H9 (cell line): ENCODE measurements around the gene WDR27. TPM values are rescaled to one million over a fixed set of nuclear protein-coding genes. Genes with fewer than 3 reads are reported as not detected.

Experiments used
- DNase-seq: peaks from one replicate; pipeline ENCODE4 v3.0.0-alpha.2; 2017
- H2AFZ ChIP-seq: one replicate; pipeline ENCODE4 v1.6.1; 2013; ENCODE audit warnings: mild to moderate bottlenecking, low read length, control low read depth, moderate library complexity
- H2AK5ac ChIP-seq: 2 replicates; pipeline ENCODE4 v1.6.1; 2013; ENCODE audit warnings: low read length, control low read depth, mixed read lengths; ENCODE audit not compliant: insufficient read length
- H2BK120ac ChIP-seq: one replicate; pipeline ENCODE4 v1.6.1; 2013; ENCODE audit warnings: low read depth, mild to moderate bottlenecking, low read length, control low read depth, inconsistent platforms; ENCODE audit not compliant: poor library complexity, severe bottlenecking
- H2BK12ac ChIP-seq: 2 replicates; pipeline ENCODE4 v1.6.1; 2013; ENCODE audit warnings: low read length, control low read depth, mixed read lengths, low read depth; ENCODE audit not compliant: insufficient read length
- H2BK15ac ChIP-seq: 2 replicates; pipeline ENCODE4 v1.6.1; 2013; ENCODE audit warnings: low read depth, low read length, control low read depth
- H2BK20ac ChIP-seq: one replicate; pipeline ENCODE4 v1.6.1; 2013; ENCODE audit warnings: low read depth, mild to moderate bottlenecking, low read length, control low read depth, inconsistent platforms; ENCODE audit not compliant: poor library complexity, severe bottlenecking
- H2BK5ac ChIP-seq: 2 replicates; pipeline ENCODE4 v1.6.1; 2013; ENCODE audit warnings: low read length, control low read depth, mixed read lengths; ENCODE audit not compliant: insufficient read length
- H3K14ac ChIP-seq: 2 replicates; pipeline ENCODE4 v1.6.1; 2013; ENCODE audit warnings: low read length, control low read depth; ENCODE audit not compliant: insufficient read depth
- H3K18ac ChIP-seq: 2 replicates; pipeline ENCODE4 v1.6.1; 2013; ENCODE audit warnings: low read depth, mild to moderate bottlenecking, mixed read lengths, low read length, control low read depth; ENCODE audit not compliant: insufficient read length
- H3K23ac ChIP-seq: 2 replicates; pipeline ENCODE4 v1.6.1; 2013; ENCODE audit warnings: low read length, control low read depth, mixed read lengths, low read depth; ENCODE audit not compliant: insufficient read length
- H3K23me2 ChIP-seq: 2 replicates; pipeline ENCODE4 v1.6.1; 2013; ENCODE audit warnings: low read depth, mild to moderate bottlenecking, mixed read lengths, low read length, control low read depth; ENCODE audit not compliant: insufficient read length, poor library complexity, severe bottlenecking
- H3K27ac ChIP-seq: 2 replicates; pipeline ENCODE4 v1.5.1; 2013; ENCODE audit warnings: low read length, control low read depth, mixed read lengths, low read depth; ENCODE audit not compliant: insufficient read length
- H3K27me3 ChIP-seq: 2 replicates; pipeline ENCODE4 v1.6.1; 2013; ENCODE audit warnings: low read length, control low read depth, inconsistent platforms; ENCODE audit not compliant: insufficient read depth
- H3K4ac ChIP-seq: 2 replicates; pipeline ENCODE4 v1.6.1; 2013; ENCODE audit warnings: low read depth, mild to moderate bottlenecking, control low read depth, inconsistent platforms, low read length, moderate library complexity
- H3K4me1 ChIP-seq: 2 replicates; pipeline ENCODE4 v1.6.1; 2013; ENCODE audit warnings: low read length, control low read depth, inconsistent platforms; ENCODE audit not compliant: insufficient read depth
- H3K4me2 ChIP-seq: 2 replicates; pipeline ENCODE4 v1.6.1; 2013; ENCODE audit warnings: low read length, control low read depth, mixed read lengths; ENCODE audit not compliant: insufficient read length, insufficient read depth
- H3K56ac ChIP-seq: 2 replicates; pipeline ENCODE4 v1.6.1; 2013; ENCODE audit warnings: low read depth, mild to moderate bottlenecking, mixed read lengths, low read length, control low read depth; ENCODE audit not compliant: insufficient read length
- H3K79me1 ChIP-seq: 2 replicates; pipeline ENCODE4 v1.6.1; 2013; ENCODE audit warnings: low read depth, mild to moderate bottlenecking, moderate library complexity, low read length, control low read depth, inconsistent platforms; ENCODE audit not compliant: insufficient read depth, poor library complexity, severe bottlenecking
- H3K79me2 ChIP-seq: 2 replicates; pipeline ENCODE4 v1.6.1; 2013; ENCODE audit warnings: low read length, control low read depth, inconsistent platforms; ENCODE audit not compliant: insufficient read depth
- H3K9ac ChIP-seq: 2 replicates; pipeline ENCODE4 v1.6.1; 2013; ENCODE audit warnings: low read length, control low read depth, mixed read lengths; ENCODE audit not compliant: insufficient read length; ENCODE audit errors: extremely low read depth
- H3K9me3 ChIP-seq: one replicate; pipeline ENCODE4 v1.6.1; 2013; ENCODE audit warnings: low read depth, low read length, inconsistent platforms; ENCODE audit not compliant: control insufficient read depth
- H3T11ph ChIP-seq: one replicate; pipeline ENCODE4 v1.6.1; 2013; ENCODE audit warnings: mild to moderate bottlenecking, low read length, control low read depth, inconsistent platforms
- H4K20me1 ChIP-seq: one replicate; pipeline ENCODE4 v1.6.1; 2013; ENCODE audit not compliant: control insufficient read depth, insufficient read length, insufficient read depth
- H4K5ac ChIP-seq: 2 replicates; pipeline ENCODE4 v1.6.1; 2013; ENCODE audit warnings: low read depth, mild to moderate bottlenecking, mixed read lengths, low read length, control low read depth; ENCODE audit not compliant: insufficient read length
- H4K8ac ChIP-seq: replicated peaks from 2 replicates; pipeline ENCODE4 v1.6.1; 2013; ENCODE audit warnings: low read length, control low read depth, mixed read lengths, low read depth; ENCODE audit not compliant: insufficient read length
- H4K91ac ChIP-seq: 2 replicates; pipeline ENCODE4 v1.6.1; 2013; ENCODE audit warnings: low read depth, mild to moderate bottlenecking, moderate library complexity, mixed read lengths, low read length, control low read depth; ENCODE audit not compliant: insufficient read length
- H3K27ac Mint-ChIP-seq, 3 experiments: 2 replicates in 2 of 3; 3 replicates in 1 of 3; pipeline ENCODE4 v1.8.0; 2020 to 2021; ENCODE audit warnings: mixed read lengths in 3 of 3, mild to moderate bottlenecking in 1 of 3, moderate library complexity in 1 of 3
- H3K27me3 Mint-ChIP-seq: 2 replicates; pipeline ENCODE4 v1.8.0; 2021; ENCODE audit warnings: low read depth, mild to moderate bottlenecking, moderate library complexity, mixed read lengths
- H3K36me3 Mint-ChIP-seq, 3 experiments: 2 replicates in 2 of 3; 3 replicates in 1 of 3; pipeline ENCODE4 v1.8.0; 2020 to 2021; ENCODE audit warnings: low read depth in 3 of 3, mixed read lengths in 3 of 3; ENCODE audit not compliant: insufficient read depth in 1 of 3
- H3K4me1 Mint-ChIP-seq, 2 experiments: 2 replicates each; pipeline ENCODE4 v1.8.0; 2020; ENCODE audit warnings: mixed read lengths in 2 of 2
- H3K4me3 Mint-ChIP-seq, 2 experiments: 2 replicates in 1 of 2; 3 replicates in 1 of 2; pipeline ENCODE4 v1.8.0; 2020 to 2021; ENCODE audit warnings: mild to moderate bottlenecking in 2 of 2, mixed read lengths in 2 of 2, moderate library complexity in 1 of 2
- H3K9me3 Mint-ChIP-seq, 2 experiments: 2 replicates in 1 of 2; 3 replicates in 1 of 2; pipeline ENCODE4 v1.8.0; 2020; ENCODE audit warnings: mild to moderate bottlenecking in 2 of 2, mixed read lengths in 2 of 2, moderate library complexity in 1 of 2
- CTCF ChIP-seq: fragments of 200-600 bp; sonication (generic); conservative IDR thresholded peaks from 3 replicates; pipeline ENCODE4 v1.8.0; 2021; ENCODE audit warnings: antibody characterized with exemption, mild to moderate bottlenecking
- WGBS: extraction: QIAGEN DNeasy Blood & Tissue Kit; methylation state at CpG from one replicate; pipeline ENCODE4 v1.1.7; 2013; ENCODE audit warnings: missing lambda C conversion rate, low lambda C conversion rate, mixed read lengths; ENCODE audit not compliant: insufficient read length; ENCODE audit errors: extremely low coverage; 5-methylcytosine and 5-hydroxymethylcytosine counted together
- total RNA-seq: library from RNA; stranded (reverse); gene quantifications from 2 replicates; pipeline ENCODE4 v1.2.1, GENCODE V29; 2021

The WDR27 gene
- total RNA-seq, 1 experiment from 2014 or later: 48.7 TPM

- Histone ChIP-seq H3K79me1 (no peaks in the 10 kb centered on the region), H3K23me2 (no peaks in the 10 kb centered on the region), H3K9me3 (peaks cover 7% of the 10 kb centered on the region), H3T11ph (no peak overlapping the region), H4K91ac (no peak overlapping the region), H3K14ac (no peak overlapping the region; the same call in 1 of the 2 replicates), H2BK20ac (no peak overlapping the region), H3K18ac (no peak overlapping the region), H3K79me2 (no peaks in the 10 kb centered on the region), H3K56ac (no peak overlapping the region), H2BK12ac (no peak overlapping the region), H3K23ac (no peak overlapping the region), H3K27ac (no peak overlapping the region), H4K20me1 (no peaks in the 10 kb centered on the region), H3K9ac (no peak overlapping the region), H2AK5ac (no peak overlapping the region), H4K5ac (no peak overlapping the region), H3K27me3 (no peaks in the 10 kb centered on the region), H4K8ac (no peak overlapping the region), H2BK5ac (no peak overlapping the region), H3K4me2 (no peak overlapping the region), H2AFZ (no peak overlapping the region), H3K4me1 (no peaks in the 10 kb centered on the region), H2BK120ac (no peak overlapping the region), H3K4ac (no peak overlapping the region), H2BK15ac (no peak overlapping the region)
- peaks cover 32 to 68% (median 41%) of the 10 kb centered on the region in 3 experiments for H3K36me3 Mint-ChIP-seq
- no peak overlapping the region for H3K4me3 Mint-ChIP-seq
- peaks cover 54 to 63% of the 10 kb centered on the region in 2 experiments for H3K9me3 Mint-ChIP-seq
- H3K4me1 Mint-ChIP-seq: peaks cover 20 to 23% of the 10 kb centered on the region in 2 experiments
- H3K27me3 Mint-ChIP-seq: peaks cover 21% of the 10 kb centered on the region
- WGBS: no CpG with 5 or more reads among the region's 11 CpGs
- no peak for TF ChIP-seq CTCF
- no peak overlapping the region for H3K27ac Mint-ChIP-seq
- no peak for DNase-seq
Observed at GRCh38 chr6:169429001-169429400, 272.8 kb downstream of the WDR27 start.
